ENCODE measurements around the gene PCDHGA1.
A peak's percentile ranks its signal among the peaks of the same experiment; 100 is the strongest.

PCDHGA1 gene

GRCh38 chr5:141419074-141419880 is 89.0 kb downstream of the PCDHGA1 start:
- no peak overlapping the region for H3K4me2 ChIP-seq
- no peaks in the 10 kb centered on the region for H3K36me3 ChIP-seq (ENCODE audit: insufficient read depth)
- no peaks in the 10 kb centered on the region for H3K79me2 ChIP-seq (ENCODE audit: insufficient read depth, low read depth)
- no peak for TF ChIP-seq CTCF (conservative IDR thresholded peaks at IDR 0.05; ENCODE audit: low read depth, low read length)
- H3K4me1 ChIP-seq (ENCODE audit: low read depth, poor library complexity, severe bottlenecking) = no peaks in the 10 kb centered on the region
- H3K27me3 ChIP-seq (ENCODE audit: insufficient read depth, low read depth) = no peaks in the 10 kb centered on the region
- no peak overlapping the region for H3K27ac ChIP-seq
- H3K4me3 ChIP-seq (IDR thresholded peaks at IDR 0.05; ENCODE audit: insufficient read depth, low read depth, low read length) = no peak overlapping the region
- no peak overlapping the region for H3K9ac ChIP-seq
- H2AFZ ChIP-seq (ENCODE audit: low read depth) = no peak overlapping the region
- no peaks in the 10 kb centered on the region for H4K20me1 ChIP-seq (ENCODE audit: insufficient read depth)

- Histone ChIP-seq H3K9ac (no peak within 1 kb of the TSS), H3K4me2 (no peak within 1 kb of the TSS; the same call in 1 of the 2 replicates), H3K79me2 (ENCODE audit: insufficient read depth, low read depth) (no peaks in the 10 kb centered on the region), H4K20me1 (ENCODE audit: insufficient read depth) (no peaks in the 10 kb centered on the region), H3K4me3 (IDR thresholded peaks at IDR 0.05; ENCODE audit: insufficient read depth, low read depth, low read length) (no peak within 1 kb of the TSS), H3K36me3 (ENCODE audit: insufficient read depth) (no peaks in the 10 kb centered on the region), H3K27me3 (ENCODE audit: insufficient read depth, low read depth) (no peaks in the 10 kb centered on the region), H2AFZ (ENCODE audit: low read depth) (peak within 1 kb of the TSS; percentile 67; the same call in 1 of the 2 replicates), H3K27ac (no peak within 1 kb of the TSS), H3K4me1 (ENCODE audit: low read depth, poor library complexity, severe bottlenecking) (no peaks in the 10 kb centered on the region)
- peak; percentile 62 for TF ChIP-seq CTCF (conservative IDR thresholded peaks at IDR 0.05; ENCODE audit: low read depth, low read length)
These were observed 90.7 kb downstream of the PCDHGA1 start, which contains the start of gene PCDHGA11 for GRCh38 chr5:141420855-141421488. PCDHGA11 (plus strand) TSS chr5:141421051; CDS start chr5:141421228, 177 bp downstream.

- H3K9ac ChIP-seq = no peak overlapping the region
- no peaks in the 10 kb centered on the region for H3K79me2 ChIP-seq (ENCODE audit: insufficient read depth, low read depth)
- H3K27ac ChIP-seq = no peak overlapping the region
- H3K27me3 ChIP-seq (ENCODE audit: insufficient read depth, low read depth) = no peaks in the 10 kb centered on the region
- no peaks in the 10 kb centered on the region for H3K36me3 ChIP-seq (ENCODE audit: insufficient read depth)
- H3K4me2 ChIP-seq = no peak overlapping the region; the same call in 1 of the 2 replicates
- peak overlapping the region; percentile 67; the same call in 1 of the 2 replicates for H2AFZ ChIP-seq (ENCODE audit: low read depth)
- TF ChIP-seq CTCF (conservative IDR thresholded peaks at IDR 0.05; ENCODE audit: low read depth, low read length) = no peak
- H3K4me3 ChIP-seq (IDR thresholded peaks at IDR 0.05; ENCODE audit: insufficient read depth, low read depth, low read length) = no peak overlapping the region
- no peaks in the 10 kb centered on the region for H4K20me1 ChIP-seq (ENCODE audit: insufficient read depth)
- no peaks in the 10 kb centered on the region for H3K4me1 ChIP-seq (ENCODE audit: low read depth, poor library complexity, severe bottlenecking)
These were observed 91.2 kb downstream of the PCDHGA1 start for GRCh38 chr5:141421489-141421855.

GRCh38 chr5:141422742-141423291 is 92.5 kb downstream of the PCDHGA1 start:
- H2AFZ ChIP-seq (ENCODE audit: low read depth) = no peak overlapping the region
- H3K4me2 ChIP-seq = no peak overlapping the region
- no peak overlapping the region for H3K27ac ChIP-seq
- no peaks in the 10 kb centered on the region for H3K79me2 ChIP-seq (ENCODE audit: insufficient read depth, low read depth)
- H3K27me3 ChIP-seq (ENCODE audit: insufficient read depth, low read depth) = no peaks in the 10 kb centered on the region
- no peaks in the 10 kb centered on the region for H3K4me1 ChIP-seq (ENCODE audit: low read depth, poor library complexity, severe bottlenecking)
- TF ChIP-seq CTCF (conservative IDR thresholded peaks at IDR 0.05; ENCODE audit: low read depth, low read length) = no peak
- no peaks in the 10 kb centered on the region for H3K36me3 ChIP-seq (ENCODE audit: insufficient read depth)
- H3K4me3 ChIP-seq (IDR thresholded peaks at IDR 0.05; ENCODE audit: insufficient read depth, low read depth, low read length) = no peak overlapping the region
- no peak overlapping the region for H3K9ac ChIP-seq
- H4K20me1 ChIP-seq (ENCODE audit: insufficient read depth) = no peaks in the 10 kb centered on the region

Data from KMS-11 (cell line).